T-helper 1 cell treated with Interleukin-12 subunit alpha and Interleukin-12 subunit beta and Interleukin-4 antibody, amounts not matched to agents 30 μg/mL and 1 μg/mL, for 36 hours (primary cell): ENCODE results near the gene CES4A.
"Not testable (repeated sequence)": the region's sequence is repeated elsewhere in the genome, so short reads cannot be mapped to it uniquely, and the experiment has no call there.

Experiments used
- H3K27ac Mint-ChIP-seq: one replicate; pipeline ENCODE4 v1.8.0; 2021; ENCODE audit warnings: mild to moderate bottlenecking, mixed read lengths
- H3K27me3 Mint-ChIP-seq: one replicate; pipeline ENCODE4 v1.8.0; 2021; ENCODE audit warnings: low read depth, mixed read lengths
- H3K36me3 Mint-ChIP-seq: one replicate; pipeline ENCODE4 v1.8.0; 2021; ENCODE audit warnings: low read depth, mixed read lengths
- H3K4me1 Mint-ChIP-seq: one replicate; pipeline ENCODE4 v1.8.0; 2021; ENCODE audit warnings: low read depth, mixed read lengths
- H3K4me3 Mint-ChIP-seq: one replicate; pipeline ENCODE4 v1.8.0; 2021; ENCODE audit warnings: mild to moderate bottlenecking, moderate library complexity, mixed read lengths
- H3K9me3 Mint-ChIP-seq: one replicate; pipeline ENCODE4 v1.8.0; 2021; ENCODE audit warnings: mixed read lengths

Gene CES4A

GRCh38 chr16:66988197-66988788, at the start of gene CES4A:
Gene CES4A (plus strand): TSS chr16:66988589. CDS start chr16:66988773, 184 bp downstream.
- H3K27ac Mint-ChIP-seq = peak within 1 kb of the TSS; percentile 81
- H3K27me3 Mint-ChIP-seq = no peaks in the 10 kb centered on the region
- H3K9me3 Mint-ChIP-seq = peaks cover 4% of the 10 kb centered on the region
- H3K4me1 Mint-ChIP-seq = peaks cover 40% of the 10 kb centered on the region
- peaks cover 5% of the 10 kb centered on the region for H3K36me3 Mint-ChIP-seq
- H3K4me3 Mint-ChIP-seq = no peak within 1 kb of the TSS

- Mint-ChIP-seq H3K4me1 (peaks cover 19% of the 10 kb centered on the region), H3K27ac (no peak overlapping the region), H3K27me3 (no peaks in the 10 kb centered on the region), H3K36me3 (peaks cover 23% of the 10 kb centered on the region), H3K9me3 (no peaks in the 10 kb centered on the region), H3K4me3 (no peak overlapping the region)
Measured at GRCh38 chr16:66939366-66939765, 49.0 kb upstream of the CES4A start.

- Mint-ChIP-seq H3K4me1 (peaks cover 16% of the 10 kb centered on the region), H3K27ac (no peak overlapping the region), H3K4me3 (no peak overlapping the region), H3K36me3 (peaks cover 23% of the 10 kb centered on the region), H3K9me3 (no peaks in the 10 kb centered on the region), H3K27me3 (no peaks in the 10 kb centered on the region)
Measured at GRCh38 chr16:66940236-66940635, 48.2 kb upstream of the CES4A start.

- Mint-ChIP-seq H3K4me1 (peaks cover 8% of the 10 kb centered on the region), H3K4me3 (no peak overlapping the region), H3K27ac (no peak overlapping the region), H3K27me3 (peaks cover under 1% of the 10 kb centered on the region), H3K36me3 (peaks cover 17% of the 10 kb centered on the region), H3K9me3 (no peaks in the 10 kb centered on the region)
Measured at GRCh38 chr16:66942981-66943380, 45.4 kb upstream of the CES4A start.

GRCh38 chr16:66943426-66944053, 44.8 kb upstream of the CES4A start:
- peaks cover 12% of the 10 kb centered on the region for H3K4me1 Mint-ChIP-seq
- peaks cover 17% of the 10 kb centered on the region for H3K36me3 Mint-ChIP-seq
- peaks cover 6% of the 10 kb centered on the region for H3K27me3 Mint-ChIP-seq
- H3K27ac Mint-ChIP-seq = no peak overlapping the region
- no peak overlapping the region for H3K4me3 Mint-ChIP-seq
- no peaks in the 10 kb centered on the region for H3K9me3 Mint-ChIP-seq

- peaks cover 10% of the 10 kb centered on the region for H3K27me3 Mint-ChIP-seq
- H3K9me3 Mint-ChIP-seq = no peaks in the 10 kb centered on the region
- H3K27ac Mint-ChIP-seq = no peak overlapping the region
- peaks cover 12% of the 10 kb centered on the region for H3K4me1 Mint-ChIP-seq
- peaks cover 17% of the 10 kb centered on the region for H3K36me3 Mint-ChIP-seq
- no peak overlapping the region for H3K4me3 Mint-ChIP-seq
Measured at GRCh38 chr16:66944054-66944441, 44.3 kb upstream of the CES4A start.

- peaks cover 19% of the 10 kb centered on the region for H3K27me3 Mint-ChIP-seq
- not testable (repeated sequence) for H3K27ac Mint-ChIP-seq, H3K4me3 Mint-ChIP-seq, H3K9me3 Mint-ChIP-seq
- peaks cover 14% of the 10 kb centered on the region for H3K36me3 Mint-ChIP-seq
- peaks cover 12% of the 10 kb centered on the region for H3K4me1 Mint-ChIP-seq
Measured at GRCh38 chr16:66944971-66945370, 43.4 kb upstream of the CES4A start.

- Mint-ChIP-seq H3K27me3 (peaks cover 25% of the 10 kb centered on the region), H3K9me3 (no peaks in the 10 kb centered on the region), H3K4me3 (no peak overlapping the region), H3K4me1 (peaks cover 16% of the 10 kb centered on the region), H3K36me3 (peaks cover 14% of the 10 kb centered on the region), H3K27ac (no peak overlapping the region)
Measured at GRCh38 chr16:66945939-66946338, 42.5 kb upstream of the CES4A start.

GRCh38 chr16:66946541-66946940, 41.8 kb upstream of the CES4A start:
- Mint-ChIP-seq H3K4me1 (peaks cover 20% of the 10 kb centered on the region), H3K36me3 (peaks cover 14% of the 10 kb centered on the region), H3K27ac (no peak overlapping the region), H3K4me3 (no peak overlapping the region), H3K27me3 (peaks cover 29% of the 10 kb centered on the region), H3K9me3 (peaks cover 2% of the 10 kb centered on the region)

GRCh38 chr16:66946974-66947301, 41.5 kb upstream of the CES4A start:
- peak overlapping the region; percentile 89 for H3K4me3 Mint-ChIP-seq
- H3K9me3 Mint-ChIP-seq = peaks cover 6% of the 10 kb centered on the region
- peaks cover 20% of the 10 kb centered on the region for H3K4me1 Mint-ChIP-seq
- no peak overlapping the region for H3K27ac Mint-ChIP-seq
- H3K27me3 Mint-ChIP-seq = peaks cover 33% of the 10 kb centered on the region
- H3K36me3 Mint-ChIP-seq = peaks cover 13% of the 10 kb centered on the region

- H3K4me1 Mint-ChIP-seq = peaks cover 20% of the 10 kb centered on the region
- no peak overlapping the region for H3K27ac Mint-ChIP-seq
- peaks cover 6% of the 10 kb centered on the region for H3K9me3 Mint-ChIP-seq
- H3K36me3 Mint-ChIP-seq = peaks cover 7% of the 10 kb centered on the region
- H3K27me3 Mint-ChIP-seq = peaks cover 34% of the 10 kb centered on the region
- peak overlapping the region; percentile 89 for H3K4me3 Mint-ChIP-seq
Measured at GRCh38 chr16:66947302-66948065, 40.9 kb upstream of the CES4A start.

GRCh38 chr16:66948134-66948836, 40.1 kb upstream of the CES4A start:
- peaks cover 2% of the 10 kb centered on the region for H3K36me3 Mint-ChIP-seq
- H3K4me3 Mint-ChIP-seq = peak overlapping the region; percentile 89
- peaks cover 20% of the 10 kb centered on the region for H3K4me1 Mint-ChIP-seq
- H3K27me3 Mint-ChIP-seq = peaks cover 34% of the 10 kb centered on the region
- peaks cover 6% of the 10 kb centered on the region for H3K9me3 Mint-ChIP-seq
- H3K27ac Mint-ChIP-seq = no peak overlapping the region

GRCh38 chr16:66948837-66949225, 39.6 kb upstream of the CES4A start:
- Mint-ChIP-seq H3K9me3 (peaks cover 6% of the 10 kb centered on the region), H3K4me3 (peak overlapping the region; percentile 89)

GRCh38 chr16:66949472-66949871, 38.9 kb upstream of the CES4A start:
- H3K27ac Mint-ChIP-seq = no peak overlapping the region
- peaks cover 37% of the 10 kb centered on the region for H3K27me3 Mint-ChIP-seq
- H3K4me1 Mint-ChIP-seq = peaks cover 23% of the 10 kb centered on the region
- no peaks in the 10 kb centered on the region for H3K36me3 Mint-ChIP-seq
- peak overlapping the region; percentile 23 for H3K4me3 Mint-ChIP-seq
- peaks cover 6% of the 10 kb centered on the region for H3K9me3 Mint-ChIP-seq

More at GRCh38 chr16:66948837-66949225, 39.6 kb upstream of the CES4A start:
- Mint-ChIP-seq H3K27ac (no peak overlapping the region), H3K36me3 (peaks cover 2% of the 10 kb centered on the region), H3K4me1 (peaks cover 21% of the 10 kb centered on the region), H3K27me3 (peaks cover 34% of the 10 kb centered on the region)
